ENCODE measurements around the gene DDIAS.
"Not testable (repeated sequence)": the region's sequence is repeated elsewhere in the genome, so short reads cannot be mapped to it uniquely, and the experiment has no call there.

Gene DDIAS, protein sequence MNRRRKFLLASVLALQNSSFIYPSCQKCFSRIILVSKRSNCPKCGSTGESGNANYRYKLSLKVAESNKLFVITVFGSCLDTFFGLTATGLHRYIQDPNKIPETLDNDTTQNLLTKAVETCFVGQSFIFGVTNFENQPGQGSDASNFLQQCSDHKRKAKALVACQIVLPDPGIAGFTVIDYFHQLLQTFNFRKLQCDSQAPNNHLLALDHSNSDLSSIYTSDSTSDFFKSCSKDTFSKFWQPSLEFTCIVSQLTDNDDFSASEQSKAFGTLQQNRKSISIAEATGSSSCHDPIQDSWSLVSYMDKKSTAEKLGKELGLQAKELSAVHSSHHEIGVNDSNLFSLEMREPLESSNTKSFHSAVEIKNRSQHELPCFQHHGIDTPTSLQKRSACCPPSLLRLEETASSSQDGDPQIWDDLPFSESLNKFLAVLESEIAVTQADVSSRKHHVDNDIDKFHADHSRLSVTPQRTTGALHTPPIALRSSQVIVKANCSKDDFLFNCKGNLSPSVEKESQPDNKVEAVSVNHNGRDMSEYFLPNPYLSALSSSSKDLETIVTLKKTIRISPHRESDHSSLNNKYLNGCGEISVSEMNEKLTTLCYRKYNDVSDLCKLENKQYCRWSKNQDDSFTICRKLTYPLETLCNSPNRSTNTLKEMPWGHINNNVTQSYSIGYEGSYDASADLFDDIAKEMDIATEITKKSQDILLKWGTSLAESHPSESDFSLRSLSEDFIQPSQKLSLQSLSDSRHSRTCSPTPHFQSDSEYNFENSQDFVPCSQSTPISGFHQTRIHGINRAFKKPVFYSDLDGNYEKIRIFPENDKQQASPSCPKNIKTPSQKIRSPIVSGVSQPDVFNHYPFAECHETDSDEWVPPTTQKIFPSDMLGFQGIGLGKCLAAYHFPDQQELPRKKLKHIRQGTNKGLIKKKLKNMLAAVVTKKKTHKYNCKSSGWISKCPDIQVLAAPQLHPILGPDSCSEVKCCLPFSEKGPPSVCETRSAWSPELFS

DNA sequence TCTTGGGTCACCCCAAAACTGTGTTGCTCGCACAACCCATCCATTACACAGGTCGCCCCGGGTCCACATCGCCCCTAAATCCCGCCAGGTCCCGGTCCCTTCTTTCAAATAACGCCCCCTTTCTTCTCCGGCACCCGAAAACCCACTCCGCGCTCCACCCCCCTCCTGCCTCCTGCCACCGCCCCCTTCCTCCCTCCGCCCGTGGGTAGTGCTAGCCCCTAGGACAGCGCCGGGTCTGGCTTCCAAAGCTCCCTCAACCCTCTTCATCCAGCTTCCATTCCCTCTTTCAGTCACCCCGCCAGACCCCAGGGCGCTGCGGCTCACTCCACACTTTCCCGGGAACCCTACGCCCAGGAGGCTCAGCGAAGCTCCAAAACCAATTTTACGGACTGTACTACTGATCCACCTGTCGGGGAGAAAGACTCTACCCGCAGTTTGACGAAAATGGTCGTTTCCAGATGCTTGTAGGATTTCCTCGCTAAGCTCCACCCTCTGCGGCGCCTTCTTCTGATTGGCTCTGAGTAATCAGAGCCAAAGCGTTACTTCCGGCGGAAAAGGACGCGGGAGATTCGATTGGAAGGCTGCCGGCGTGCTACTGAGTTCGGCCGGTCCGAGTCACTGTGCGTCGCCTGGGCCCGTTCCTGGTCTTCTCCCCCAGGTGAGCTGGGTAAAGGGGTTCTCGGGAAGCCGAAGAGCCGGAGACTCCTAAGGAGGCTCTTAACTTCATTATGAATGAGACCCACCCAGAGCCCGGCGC, at the start of gene DDIAS:
DDIAS (plus strand) TSS at position 572 of the 757 bp plus-strand sequence. CDS start 13,003 bp downstream, outside the sequence.
- DNase-seq: peak; percentile 67 to 97 (median 88)

DNA sequence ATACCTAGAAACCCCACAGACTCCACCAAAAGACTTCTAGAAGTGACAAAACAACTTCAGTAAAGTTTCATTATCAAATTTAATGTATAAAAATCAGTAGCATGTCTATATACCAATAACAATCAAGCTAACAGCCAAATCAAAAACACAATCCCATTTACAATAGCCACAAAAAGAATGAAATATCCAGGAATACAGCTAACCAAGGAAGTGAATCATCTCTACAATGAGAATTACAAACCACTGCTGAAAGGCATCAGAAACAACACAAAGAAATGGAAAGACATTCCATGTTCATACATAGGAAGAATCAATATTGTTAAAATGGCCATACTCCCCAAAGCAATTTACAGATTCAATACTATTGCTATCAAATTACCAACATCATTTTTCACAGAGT, 47.3 kb upstream of the DDIAS start:
- DNase-seq: no peak

DNA sequence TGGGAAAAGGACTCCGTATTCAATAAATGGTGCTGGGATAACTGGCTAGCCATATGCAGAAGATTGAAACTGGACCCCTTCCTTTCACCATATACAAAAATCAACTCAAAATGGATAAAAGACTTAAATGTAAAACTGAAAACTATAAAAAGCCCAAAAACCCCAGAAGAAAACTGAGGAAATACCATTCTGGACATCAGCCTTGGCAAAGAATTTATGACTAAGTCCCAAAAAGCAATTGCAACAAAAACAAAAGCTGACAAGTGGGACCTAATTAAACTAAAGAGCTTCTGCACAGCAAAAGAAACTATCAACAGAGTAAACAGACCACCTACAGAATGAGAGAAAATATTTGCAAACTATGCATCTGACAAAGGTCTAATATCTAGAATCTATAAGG, 46.6 kb upstream of the DDIAS start:
- not testable (repeated sequence) for DNase-seq

DNA sequence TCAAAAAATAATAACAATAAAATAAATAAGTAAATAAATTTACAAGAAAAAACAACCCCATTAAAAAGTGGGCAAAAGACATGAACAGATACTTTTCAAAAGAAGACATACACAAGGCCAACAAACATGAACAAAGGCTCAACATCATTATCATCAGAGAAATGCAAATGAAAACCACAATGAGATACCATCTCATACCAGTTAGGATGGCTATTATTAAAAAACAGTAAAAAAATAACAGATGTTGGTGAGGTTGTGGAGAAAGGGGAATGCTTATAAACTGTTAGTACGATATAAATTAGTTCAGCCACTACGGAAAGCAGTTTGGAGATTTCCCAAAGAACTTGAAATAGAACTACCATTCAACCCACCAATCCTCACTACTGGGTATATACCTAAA, 45.9 kb upstream of the DDIAS start:
- DNase-seq: no peak

DNA sequence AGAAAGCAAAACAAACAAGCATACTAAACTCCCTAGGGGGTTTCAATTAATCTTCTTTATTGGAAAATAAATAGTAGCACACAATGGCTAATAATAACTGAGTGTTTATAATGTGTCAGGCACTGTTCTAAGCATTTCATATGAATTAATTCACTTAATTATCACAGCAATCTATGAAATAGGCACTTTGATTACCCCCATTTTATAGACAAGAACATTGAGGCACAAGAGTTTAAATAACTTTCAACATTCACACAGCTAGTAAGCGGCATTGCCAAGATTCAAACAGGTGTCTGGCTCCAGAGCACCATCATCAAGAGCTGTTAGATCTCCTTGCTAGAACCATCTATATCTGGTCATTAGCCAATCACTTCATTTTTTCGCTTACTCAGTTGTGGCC, 44.4 kb upstream of the DDIAS start:
- DNase-seq: no peak

DNA sequence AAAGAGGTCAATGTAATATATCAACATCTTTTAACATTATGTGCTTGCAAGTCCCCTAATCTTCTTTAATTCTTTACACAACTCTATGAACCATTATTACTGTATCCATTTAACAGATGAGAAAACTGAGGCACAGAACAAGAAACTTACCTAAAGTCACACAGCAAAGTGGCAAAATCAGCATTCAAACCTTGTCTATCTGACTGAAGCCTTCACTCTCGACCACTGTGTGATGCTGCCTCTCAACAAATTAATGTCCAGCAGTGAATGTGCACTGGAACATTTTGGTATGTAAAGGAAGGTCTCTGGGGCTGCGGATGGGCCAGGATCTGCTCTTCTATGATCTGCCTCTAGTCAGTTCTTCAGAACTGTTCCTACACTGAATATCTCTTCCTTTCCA, 43.4 kb upstream of the DDIAS start:
- DNase-seq: peak in 3 of 58 donors; percentile 5 to 42 (median 29)

DNA sequence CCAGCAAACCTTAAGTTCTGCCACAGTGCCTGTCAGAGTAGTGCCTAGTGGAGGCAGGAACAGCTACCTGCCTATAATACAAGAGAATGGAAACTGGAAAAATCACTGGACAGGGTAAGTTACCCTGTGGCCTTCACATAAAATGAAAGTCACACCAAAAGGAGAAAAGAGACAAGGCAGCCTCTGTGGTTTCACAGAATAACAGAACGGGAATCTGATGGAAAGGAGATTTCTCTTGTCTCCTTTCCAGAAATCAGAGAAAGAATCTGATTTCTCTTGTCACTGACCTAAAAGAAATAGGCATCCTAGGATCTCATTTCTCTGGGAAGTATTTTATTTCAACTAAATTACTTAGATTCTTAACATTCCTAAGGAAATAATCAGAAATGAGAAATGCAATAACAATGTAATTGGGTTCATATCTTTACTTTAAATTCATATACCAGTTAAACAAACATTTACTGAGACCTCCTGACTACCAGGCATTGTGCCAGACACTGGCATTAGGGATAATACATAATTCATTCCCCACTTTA, 42.9 kb upstream of the DDIAS start:
- peak in 3 of 58 donors; percentile 7 to 42 (median 23) for DNase-seq

DNA sequence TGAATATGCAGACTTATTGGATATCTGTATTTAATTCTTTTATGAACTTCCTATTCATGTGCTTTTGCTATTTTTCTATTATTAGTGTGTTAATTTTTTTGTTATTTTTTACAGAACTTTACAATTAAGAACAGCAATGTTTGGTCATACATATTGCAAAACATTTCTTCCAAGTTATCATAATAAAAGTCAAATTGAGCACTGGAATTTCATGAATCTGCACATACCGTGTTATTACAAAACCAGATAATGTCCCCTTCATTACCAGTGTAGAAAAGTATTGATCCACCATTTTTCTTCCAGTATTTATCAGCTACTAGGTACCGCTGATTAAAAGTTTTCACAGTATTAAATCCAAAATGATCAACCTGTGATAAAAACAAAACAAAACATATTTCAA, 41.8 kb upstream of the DDIAS start:
- no peak for DNase-seq

DNA sequence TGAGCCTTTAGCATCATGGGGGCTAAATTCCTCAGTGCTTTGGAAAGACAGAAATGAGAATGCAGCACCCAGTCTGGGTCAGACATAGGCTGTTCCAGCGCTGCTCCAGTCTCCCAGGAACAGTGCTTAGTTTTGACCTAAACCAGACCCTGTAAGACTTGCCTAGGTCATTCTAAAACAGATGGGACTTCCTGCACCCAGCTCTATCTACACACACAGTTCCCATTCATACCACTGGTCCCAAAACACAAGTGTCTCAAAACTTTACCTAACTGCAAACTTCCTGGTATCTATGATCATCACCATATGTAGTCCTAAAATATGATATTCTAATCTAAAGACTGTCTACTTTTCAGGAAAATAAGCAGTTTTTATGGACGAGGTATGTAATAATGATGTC, 39.2 kb upstream of the DDIAS start:
- DNase-seq: no peak

DNA sequence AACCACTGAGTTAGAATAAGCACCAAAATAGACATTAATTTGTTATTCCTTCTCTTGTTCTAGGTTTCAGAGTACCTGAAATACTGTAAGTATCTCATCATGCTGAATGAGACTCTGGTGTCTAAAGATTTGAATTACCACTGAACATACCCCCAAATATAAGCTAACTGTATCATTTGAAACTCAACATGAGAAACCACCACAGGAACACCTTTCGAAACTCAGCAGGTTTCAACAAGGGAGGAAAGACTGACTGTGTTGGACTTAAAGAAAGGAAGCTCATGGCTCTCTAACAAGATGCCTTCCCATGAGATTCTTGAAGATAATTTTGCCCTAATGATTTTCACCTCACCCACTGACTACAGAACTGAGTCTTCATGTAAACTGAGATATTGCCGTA, 38.3 kb upstream of the DDIAS start:
- no peak for DNase-seq

DNA sequence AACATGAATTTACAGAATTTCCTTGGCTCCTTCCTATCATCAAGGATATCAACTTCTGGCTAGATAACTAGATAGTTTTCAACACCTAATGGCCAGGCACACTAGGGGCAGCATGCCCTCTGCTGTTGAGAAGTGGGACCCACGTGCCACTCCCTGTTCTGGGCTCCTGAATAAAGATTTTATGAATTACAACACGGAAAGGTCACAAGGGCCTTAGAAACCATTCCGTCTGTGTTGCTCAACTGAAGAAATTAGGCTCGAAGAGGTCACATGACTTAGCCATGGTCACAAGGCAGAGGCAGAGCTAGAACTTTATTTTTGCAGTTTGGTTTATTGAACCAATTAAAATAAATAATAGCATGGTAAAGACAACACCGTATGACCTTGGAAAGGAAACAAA, 37.3 kb upstream of the DDIAS start:
- peak in 49 of 58 donors; percentile 3 to 82 (median 50) for DNase-seq

DNA sequence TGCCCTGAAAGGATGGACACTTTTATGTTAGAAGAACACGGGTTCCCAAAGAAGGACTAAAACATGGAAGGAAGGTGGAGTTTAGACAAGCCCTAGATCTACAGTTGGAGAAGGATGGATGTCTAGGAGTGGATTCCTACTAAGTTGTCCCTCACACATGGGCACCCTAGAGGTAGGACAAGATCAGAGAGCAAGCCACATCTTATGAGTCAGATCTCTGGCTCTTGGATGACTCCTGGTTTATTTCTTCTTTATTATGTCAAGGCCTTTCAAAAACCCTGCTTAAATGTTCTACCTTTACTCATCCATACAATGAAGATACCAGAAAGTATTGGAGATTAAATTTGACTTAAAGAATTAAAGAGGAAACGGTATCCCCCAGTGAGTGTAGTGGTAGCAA, 35.7 kb upstream of the DDIAS start:
- DNase-seq: no peak

DNA sequence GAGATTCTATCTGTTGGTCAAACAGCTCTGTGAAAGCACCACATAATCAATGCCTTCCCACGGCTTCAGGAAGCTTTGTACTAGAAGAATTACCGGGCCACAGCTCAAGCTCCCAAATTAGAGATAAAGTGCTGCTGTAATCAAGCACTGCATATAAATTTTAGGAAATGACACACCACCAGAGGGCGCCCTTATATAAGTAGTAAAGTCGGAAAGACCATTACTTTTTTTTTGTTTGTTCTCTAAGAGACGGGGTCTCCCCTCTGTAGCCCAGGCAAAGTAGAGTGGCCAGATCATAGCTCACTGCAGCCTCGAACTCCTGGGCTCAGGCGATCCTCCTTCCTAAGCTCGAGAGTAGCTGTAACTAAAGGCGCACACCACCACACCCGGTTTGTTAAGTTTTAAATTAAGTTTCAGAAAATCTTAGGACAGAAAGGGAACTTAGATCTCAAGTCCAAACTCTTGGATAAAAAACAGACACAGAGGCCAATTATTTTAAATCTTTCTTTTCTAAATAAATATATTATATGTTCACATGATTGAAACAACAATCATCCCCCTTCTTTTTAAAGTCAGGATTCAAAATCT, 33.9 kb upstream of the DDIAS start:
- DNase-seq: peak in 46 of 58 donors; percentile 4 to 86 (median 42)

DNA sequence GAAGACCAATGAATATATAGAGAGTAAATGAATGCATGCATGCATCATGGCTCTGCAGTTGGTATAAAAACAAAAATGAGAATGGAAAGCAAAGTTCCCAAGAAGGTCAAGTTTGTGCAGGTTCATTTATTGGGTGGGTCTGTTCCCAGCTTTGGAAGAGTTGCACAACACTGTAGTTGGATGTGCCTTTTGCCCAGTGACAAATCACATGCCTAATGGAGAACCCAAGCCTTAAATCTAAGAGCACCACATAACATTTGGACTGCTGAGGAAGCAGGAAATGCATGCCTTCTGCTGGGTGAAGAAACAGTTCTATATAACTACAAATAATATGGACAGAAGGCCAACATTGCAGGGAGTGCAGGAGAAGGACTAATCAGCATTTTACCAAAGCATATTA, 31.9 kb upstream of the DDIAS start:
- no peak for DNase-seq

DNA sequence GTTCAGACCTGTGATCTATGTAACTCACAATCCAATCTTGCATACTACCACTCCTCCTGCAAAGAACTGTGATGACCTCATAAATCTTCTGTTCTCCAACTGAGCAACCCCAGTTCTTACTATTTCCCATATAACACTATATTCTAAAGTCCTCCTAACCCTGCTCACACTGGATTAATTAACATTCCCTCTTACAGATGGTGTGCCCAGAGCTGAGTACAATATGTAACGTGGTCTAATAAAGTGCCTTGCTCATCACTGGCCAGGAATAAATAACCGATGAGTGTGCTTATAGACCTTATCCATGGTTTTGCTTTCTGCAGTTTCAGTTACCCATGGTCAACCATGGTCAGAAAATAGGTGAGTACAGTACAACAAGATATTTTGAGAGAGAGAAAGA, 29.9 kb upstream of the DDIAS start:
- no peak for DNase-seq

DNA sequence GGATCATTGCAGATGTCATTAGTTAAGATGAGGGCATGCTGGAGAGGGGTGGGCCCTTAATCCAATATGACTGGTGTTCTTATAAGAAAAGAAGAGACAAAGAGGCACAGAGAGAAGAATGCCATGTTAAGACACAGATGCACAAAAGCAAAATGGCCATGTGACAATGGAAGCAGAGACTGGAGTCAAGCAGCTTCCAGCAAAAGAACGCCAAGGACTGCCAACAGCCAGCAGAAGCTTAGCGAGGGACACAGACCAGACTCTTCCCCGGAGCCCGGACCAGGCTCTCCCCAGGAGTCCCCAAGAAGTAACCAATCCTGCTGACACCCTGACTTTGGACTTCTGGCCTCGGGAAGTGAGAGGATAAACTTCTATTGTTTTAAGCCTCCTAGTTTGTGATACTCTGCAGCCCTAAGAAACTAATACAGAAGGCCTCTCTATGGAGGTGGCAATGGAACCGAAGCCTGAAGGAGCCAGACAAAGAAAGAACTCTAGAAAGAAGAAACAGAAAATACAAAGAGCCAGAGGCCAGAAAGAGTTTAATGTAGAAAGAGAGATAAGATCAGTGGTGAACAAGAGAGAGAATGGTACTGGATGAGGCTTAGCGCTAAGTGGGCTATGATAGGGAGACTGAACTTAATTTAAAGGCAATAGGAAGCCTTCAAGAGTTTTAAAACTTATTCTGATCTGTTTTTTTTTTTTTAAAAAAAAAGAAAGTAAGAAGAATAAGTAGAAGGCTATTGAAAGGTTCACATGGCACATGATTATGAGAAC, 29.0 kb upstream of the DDIAS start:
- DNase-seq: peak in 2 of 58 donors; percentile 8 to 21

DNA sequence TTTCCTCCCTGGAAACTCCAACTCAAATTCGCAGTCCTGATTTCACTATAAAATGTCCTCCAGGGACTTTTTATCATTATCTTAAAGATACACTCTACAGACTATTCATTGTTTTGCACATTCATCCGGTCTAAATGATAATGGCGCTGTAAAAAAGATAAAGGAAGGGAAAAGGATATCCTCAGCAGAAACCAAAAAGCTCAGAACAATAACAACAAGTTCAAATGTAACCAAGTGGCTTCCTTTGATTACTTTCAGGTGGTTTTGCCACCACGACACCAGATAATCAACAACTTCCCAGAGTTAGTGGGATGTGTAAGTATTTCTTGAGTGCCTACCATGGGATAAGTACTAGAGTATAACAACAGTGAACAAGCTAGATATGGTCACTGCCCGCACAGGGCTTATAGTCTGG, 27.6 kb upstream of the DDIAS start:
- DNase-seq: no peak

DNA sequence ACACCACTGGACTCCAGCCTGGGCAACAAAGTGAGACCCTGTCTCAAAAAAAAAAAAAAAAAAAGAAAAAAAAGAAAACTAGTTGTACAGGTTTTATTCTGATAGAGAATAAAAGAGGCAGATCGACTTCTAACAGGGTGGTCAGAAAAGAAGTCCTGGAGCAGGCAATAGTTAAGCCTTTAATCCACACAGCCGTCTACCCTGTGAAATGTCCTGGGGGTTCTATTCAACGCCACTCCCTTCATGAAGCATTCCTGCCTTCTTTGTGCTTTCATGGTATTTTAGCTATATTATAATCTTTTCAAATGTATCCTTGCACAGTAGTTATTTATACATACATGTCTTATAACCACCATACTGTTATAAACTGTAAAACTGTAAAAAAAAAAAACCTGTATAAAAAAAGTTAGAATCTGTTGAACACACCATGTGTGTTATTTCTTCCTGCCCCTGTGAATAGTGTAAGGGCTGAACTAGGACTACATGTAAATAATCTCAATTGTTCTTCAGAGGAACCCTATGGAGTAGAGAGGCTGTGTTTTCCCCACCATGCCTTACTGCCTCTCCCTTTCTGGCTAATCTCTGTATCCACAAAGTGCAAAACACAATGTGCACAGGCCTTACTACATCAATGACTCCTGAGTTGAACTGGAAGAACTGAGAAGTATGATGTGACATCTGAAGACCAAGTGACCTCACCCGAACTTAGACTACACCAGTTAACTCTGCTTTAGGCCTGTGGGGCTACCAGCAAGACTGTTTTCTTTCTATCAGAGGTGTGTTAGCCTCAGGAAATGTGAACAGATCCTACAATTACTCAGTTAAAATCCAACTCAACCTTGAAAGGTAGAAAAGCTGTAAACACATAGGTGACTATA, 26.7 kb upstream of the DDIAS start:
- DNase-seq: no peak

DNA sequence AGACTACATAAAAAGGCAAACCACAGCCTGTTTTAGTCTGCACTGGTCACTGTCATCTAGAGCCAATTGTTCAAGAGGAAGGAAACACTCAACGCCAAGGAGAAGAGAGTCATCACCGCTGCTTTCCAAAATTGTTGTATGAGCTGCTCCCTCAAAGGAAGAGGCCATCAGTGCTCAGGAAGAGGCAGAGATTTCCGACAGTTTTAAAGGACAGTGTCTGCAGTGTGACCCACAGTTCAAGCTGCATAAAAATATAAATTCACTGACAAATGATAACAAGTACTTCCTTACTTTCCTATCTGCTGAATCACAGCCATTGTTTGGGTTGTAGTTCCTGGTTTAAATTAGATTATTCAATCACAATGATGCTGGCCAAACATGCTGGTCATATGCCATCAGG, 17.7 kb upstream of the DDIAS start:
- DNase-seq: no peak

Data from anterior cingulate cortex (tissue), 58 donors.